H1 (cell line): ENCODE data around the gene RSAD2. TPM values are rescaled to one million over a fixed set of nuclear protein-coding genes. Genes with fewer than 3 reads are reported as not detected.

ENCODE experiments used
- CTCF ChIA-PET: fragments of 300-600 bp; sonication (Branson Sonifier 250); formaldehyde crosslinking; loops from one replicate; lab custom pipeline; 2021; ENCODE audit not compliant: partially characterized antibody; lab: Charles Lee
- POLR2A ChIA-PET: fragments of 300-600 bp; sonication (Branson Sonifier 250); formaldehyde crosslinking; loops from one replicate; lab custom pipeline; 2021; ENCODE audit warnings: inconsistent platforms; ENCODE audit not compliant: partially characterized antibody; lab: Charles Lee
- DNase-seq, 2 experiments: peaks; one replicate each; pipeline versions ENCODE4 v3.0.0 to v3.0.0-alpha.2; 2010 to 2022; ENCODE audit warnings: low spot score in 2 of 2, low read depth in 1 of 2, mixed read lengths in 1 of 2
- FAIRE-seq: peaks from 2 replicates; lab custom pipeline; 2011; peaks lifted over from hg19 to GRCh38; lab: Jason Lieb, UNC
- H2AFZ ChIP-seq: 2 replicates; pipeline ENCODE4 v1.8.1; 2012; ENCODE audit warnings: low read length, inconsistent platforms
- H2AK5ac ChIP-seq: 2 replicates; pipeline ENCODE4 v1.6.1; 2013; ENCODE audit warnings: low read depth, low read length
- H2BK120ac ChIP-seq: replicated peaks from 2 replicates; pipeline ENCODE3; 2013; ENCODE audit warnings: low read depth, low read length, inconsistent platforms
- H2BK12ac ChIP-seq: 2 replicates; pipeline ENCODE4 v1.6.1; 2013; ENCODE audit warnings: low read depth, low read length
- H2BK15ac ChIP-seq: 2 replicates; pipeline ENCODE4 v1.6.1; 2013; ENCODE audit warnings: low read length
- H2BK20ac ChIP-seq: 2 replicates; pipeline ENCODE4 v1.6.1; 2013; ENCODE audit warnings: low read length
- H2BK5ac ChIP-seq: 2 replicates; pipeline ENCODE4 v1.6.1; 2013; ENCODE audit warnings: low read depth, low read length
- H3K14ac ChIP-seq: 2 replicates; pipeline ENCODE4 v1.6.1; 2013; ENCODE audit warnings: inconsistent platforms; ENCODE audit not compliant: insufficient read length
- H3K18ac ChIP-seq: 2 replicates; pipeline ENCODE4 v1.6.1; 2013; ENCODE audit warnings: low read length; ENCODE audit errors: extremely low read depth
- H3K23ac ChIP-seq: 2 replicates; pipeline ENCODE4 v1.6.1; 2013; ENCODE audit warnings: inconsistent platforms; ENCODE audit not compliant: insufficient read length
- H3K23me2 ChIP-seq: 2 replicates; pipeline ENCODE4 v1.6.1; 2013; ENCODE audit warnings: low read depth, low read length
- H3K27ac ChIP-seq: 2 replicates; pipeline ENCODE4 v1.6.1; 2011; ENCODE audit warnings: low read depth, low read length, inconsistent platforms
- H3K27me3 ChIP-seq, 4 experiments: replicated peaks in 1 of 4; 1 replicate in 1 of 4; 2 replicates in 3 of 4; pipeline versions ENCODE4 v1.6.1 to v1.8.1; 2011 to 2013; ENCODE audit warnings: low read length in 3 of 4, mild to moderate bottlenecking in 3 of 4, inconsistent platforms in 2 of 4, mixed read lengths in 2 of 4, moderate library complexity in 1 of 4; ENCODE audit not compliant: control insufficient read depth in 3 of 4, insufficient read depth in 3 of 4; ENCODE audit errors: extremely low read depth in 1 of 4
- H3K36me3 ChIP-seq, 4 experiments: 2 replicates each; pipeline versions ENCODE4 v1.6.1 to v1.8.1; 2011 to 2013; ENCODE audit warnings: mild to moderate bottlenecking in 4 of 4, low read length in 3 of 4, moderate library complexity in 2 of 4, control low read depth in 1 of 4, inconsistent platforms in 1 of 4; ENCODE audit not compliant: insufficient read depth in 4 of 4, control insufficient read depth in 2 of 4
- H3K4ac ChIP-seq: replicated peaks from 2 replicates; pipeline ENCODE3; 2013; ENCODE audit warnings: low read length, low read depth, mixed read lengths, inconsistent platforms; ENCODE audit not compliant: insufficient read length
- H3K4me1 ChIP-seq, 4 experiments: replicated peaks in 1 of 4; 1 replicate in 1 of 4; 2 replicates in 3 of 4; pipeline versions ENCODE4 v1.6.1 to v1.8.1; 2011 to 2013; ENCODE audit warnings: low read length in 3 of 4, inconsistent platforms in 2 of 4, mixed read lengths in 1 of 4; ENCODE audit not compliant: insufficient read depth in 4 of 4, control insufficient read depth in 3 of 4
- H3K4me2 ChIP-seq, 2 experiments: 2 replicates each; pipeline versions ENCODE4 v1.6.1 to v1.8.1; 2011 to 2013; ENCODE audit warnings: low read depth in 2 of 2, low read length in 2 of 2, control low read depth in 1 of 2, inconsistent platforms in 1 of 2, mild to moderate bottlenecking in 1 of 2; ENCODE audit not compliant: insufficient read depth in 1 of 2
- H3K4me3 ChIP-seq, 4 experiments: fragments of 200-600, 300-600 bp in 1 of 4; sonication (generic), shearing (Covaris generic), sonication (Bioruptor Twin) in 1 of 4; 2 replicates each; pipeline versions ENCODE4 v1.5.1 to v1.8.1; 2011 to 2016; ENCODE audit warnings: low read length in 4 of 4, low read depth in 3 of 4, control low read depth in 2 of 4, inconsistent platforms in 2 of 4, mild to moderate bottlenecking in 2 of 4, mixed read lengths in 1 of 4, moderate library complexity in 1 of 4; ENCODE audit not compliant: insufficient read depth in 2 of 4; ENCODE audit errors: extremely low read depth in 1 of 4
- H3K56ac ChIP-seq: replicated peaks from 2 replicates; pipeline ENCODE3; 2013; ENCODE audit warnings: low read depth, mild to moderate bottlenecking, mixed read lengths, low read length, inconsistent platforms; ENCODE audit not compliant: insufficient read length
- H3K79me1 ChIP-seq: 2 replicates; pipeline ENCODE4 v1.6.1; 2013; ENCODE audit warnings: low read depth, low read length, control low read depth
- H3K79me2 ChIP-seq, 2 experiments: 2 replicates each; pipeline versions ENCODE4 v1.6.1 to v1.8.1; 2012 to 2013; ENCODE audit warnings: low read length in 2 of 2, mild to moderate bottlenecking in 2 of 2, inconsistent platforms in 1 of 2; ENCODE audit not compliant: insufficient read depth in 2 of 2, control insufficient read depth in 1 of 2
- H3K9ac ChIP-seq, 4 experiments: replicated peaks in 1 of 4; 1 replicate in 1 of 4; 2 replicates in 3 of 4; pipeline versions ENCODE4 v1.6.1 to v1.8.1; 2011 to 2013; ENCODE audit warnings: low read depth in 3 of 4, low read length in 3 of 4, control low read depth in 2 of 4, mild to moderate bottlenecking in 2 of 4, moderate library complexity in 2 of 4, inconsistent platforms in 1 of 4; ENCODE audit errors: extremely low read depth in 1 of 4
- H3K9me3 ChIP-seq, 2 experiments: 2 replicates each; pipeline versions ENCODE4 v1.6.1 to v1.8.1; 2012 to 2013; ENCODE audit warnings: mild to moderate bottlenecking in 2 of 2, moderate library complexity in 2 of 2, control low read depth in 1 of 2, inconsistent platforms in 1 of 2, low read depth in 1 of 2, low read length in 1 of 2, mixed read lengths in 1 of 2; ENCODE audit not compliant: insufficient read depth in 2 of 2
- H4K20me1 ChIP-seq, 2 experiments: replicated peaks in 1 of 2; 2 replicates each; pipeline versions ENCODE3 to v1.8.1; 2011 to 2013; ENCODE audit warnings: inconsistent platforms in 2 of 2, low read length in 2 of 2, mild to moderate bottlenecking in 1 of 2; ENCODE audit not compliant: insufficient read depth in 2 of 2, control insufficient read depth in 1 of 2
- H4K5ac ChIP-seq: 2 replicates; pipeline ENCODE4 v1.6.1; 2013; ENCODE audit warnings: low read length, low read depth, mixed read lengths, inconsistent platforms; ENCODE audit not compliant: insufficient read length
- H4K8ac ChIP-seq: 2 replicates; pipeline ENCODE4 v1.8.0; 2013; ENCODE audit warnings: mild to moderate bottlenecking, moderate library complexity, low read length, inconsistent platforms; ENCODE audit not compliant: insufficient read depth; ENCODE audit errors: extremely low read depth
- H4K91ac ChIP-seq: replicated peaks from 2 replicates; pipeline ENCODE3; 2013; ENCODE audit warnings: low read length, mixed read lengths, inconsistent platforms; ENCODE audit not compliant: insufficient read length
- CBX5 ChIP-seq: fragments of 300-800, 300-1000 bp; sonication (generic); IDR thresholded peaks from 2 replicates; pipeline ENCODE4 v1.7.1; 2016; ENCODE audit warnings: antibody characterized with exemption, low read length, low read depth
- CHD2 ChIP-seq: IDR thresholded peaks from 2 replicates; pipeline ENCODE4 v1.6.1; 2012; ENCODE audit warnings: low read length, improper control_type of control experiment
- CTBP2 ChIP-seq: IDR thresholded peaks from 2 replicates; pipeline ENCODE4 v1.7.0; 2011; ENCODE audit warnings: borderline replicate concordance, mild to moderate bottlenecking, moderate library complexity, mixed read lengths, low read length; ENCODE audit not compliant: insufficient read depth, insufficient read length
- E2F6 ChIP-seq: IDR thresholded peaks from 2 replicates; pipeline ENCODE4 v1.6.1; 2012; ENCODE audit warnings: inconsistent platforms
- FOSL1 ChIP-seq: IDR thresholded peaks from 2 replicates; pipeline ENCODE4 v1.6.1; 2011; ENCODE audit warnings: mild to moderate bottlenecking, low read depth, low read length, moderate library complexity; ENCODE audit not compliant: insufficient read depth
- GTF2F1 ChIP-seq: IDR thresholded peaks from 2 replicates; pipeline ENCODE4 v1.6.1; 2012; ENCODE audit warnings: low read depth, low read length, improper control_type of control experiment, borderline replicate concordance
- HDAC6 ChIP-seq: IDR thresholded peaks from one replicate; pipeline ENCODE4 v1.7.1; 2012; ENCODE audit warnings: low read depth, mild to moderate bottlenecking, inconsistent platforms, low read length, moderate library complexity
- JUN ChIP-seq: IDR thresholded peaks from 2 replicates; pipeline ENCODE4 v1.6.1; 2011; ENCODE audit warnings: low read depth, mild to moderate bottlenecking, improper control_type of control experiment, low read length
- KDM5A ChIP-seq: fragments of 200-600 bp; IDR thresholded peaks from 2 replicates; pipeline ENCODE4 v1.7.1; 2012; ENCODE audit warnings: mild to moderate bottlenecking, low read length, inconsistent platforms, mixed read lengths
- NANOG ChIP-seq: IDR thresholded peaks from 2 replicates; pipeline ENCODE4 v1.6.1; 2011; ENCODE audit warnings: low read length, low read depth, mild to moderate bottlenecking, inconsistent platforms; ENCODE audit not compliant: insufficient read depth, poor library complexity, severe bottlenecking
- RBBP5 ChIP-seq: IDR thresholded peaks from 2 replicates; pipeline ENCODE4 v1.7.1; 2012; ENCODE audit warnings: low read depth, mild to moderate bottlenecking, inconsistent platforms, low read length, moderate library complexity, borderline replicate concordance
- SIRT6 ChIP-seq: IDR thresholded peaks from one replicate; pipeline ENCODE4 v1.7.1; 2012; ENCODE audit warnings: low read length, inconsistent platforms
- SIX5 ChIP-seq: IDR thresholded peaks from 2 replicates; pipeline ENCODE4 v1.6.1; 2011; ENCODE audit warnings: mild to moderate bottlenecking, low read depth, low read length
- SP4 ChIP-seq: IDR thresholded peaks from 2 replicates; pipeline ENCODE4 v1.6.1; 2012; ENCODE audit warnings: low read length, inconsistent platforms
- WGBS, 2 experiments: shearing (Covaris generic) in 1 of 2; methylation state at CpG; one replicate each; pipeline versions ENCODE4 v1.1.6 to v1.1.7; 2013 to 2015; ENCODE audit warnings: low lambda C conversion rate in 2 of 2, mixed read lengths in 2 of 2, inconsistent platforms in 1 of 2, low coverage in 1 of 2, missing lambda C conversion rate in 1 of 2; ENCODE audit not compliant: insufficient replicate concordance in 2 of 2, insufficient coverage in 1 of 2, insufficient read length in 1 of 2; ENCODE audit errors: extremely low coverage in 1 of 2, missing lambda C conversion rate in 1 of 2; 5-methylcytosine and 5-hydroxymethylcytosine counted together
- polyA plus RNA-seq, 7 experiments: library from polyadenylated mRNA; depleted of rRNA in 3 of 7; stranded (reverse) in 5 of 7; unstranded in 2 of 7; fragments of >200 nt in 5 of 7; fragments of 200-250 nt in 2 of 7; gene quantifications; 1 replicate in 5 of 7; 2 replicates in 1 of 7; 4 replicates in 1 of 7; pipeline versions ENCODE4 v1.2.1 to v1.2.3, GENCODE V29; 2011 to 2013; ENCODE audit warnings: missing spikeins in 2 of 7, mixed read lengths in 2 of 7
- total RNA-seq: library from RNA; stranded (reverse); fragmentation: NEBNext Ultra II Directional; extraction: Animal tissue kit (Norgen Biotek cat#: 25700); gene quantifications from 2 replicates; pipeline ENCODE4 v1.2.1, GENCODE V29; 2021

Gene RSAD2
- total and polyA plus RNA-seq, 2 of the 8 experiments (the other 6 are each of a cell fraction or from before 2014, with no cell fraction given), result not detected

- H3K4me3 ChIP-seq, result no peak overlapping the region
- no peak overlapping the region for H4K8ac ChIP-seq
- H3K4me2 ChIP-seq, result no peak overlapping the region
- no peak overlapping the region for H2BK12ac ChIP-seq
- no peak overlapping the region for H3K14ac ChIP-seq
- H3K36me3 ChIP-seq, result no peaks in the 10 kb centered on the region
- peaks cover 52 to 72% of the 10 kb centered on the region in 2 experiments for H3K9me3 ChIP-seq
- no peaks in the 10 kb centered on the region for H3K27me3 ChIP-seq
- no peak overlapping the region for H2BK20ac ChIP-seq
- H3K79me2 ChIP-seq, result no peaks in the 10 kb centered on the region
- no peak overlapping the region for H3K23ac ChIP-seq
- no peak overlapping the region for H2BK120ac ChIP-seq
- H3K9ac ChIP-seq, result no peak overlapping the region
- no peak overlapping the region for H3K56ac ChIP-seq
- no peaks in the 10 kb centered on the region for H4K20me1 ChIP-seq
- H3K27ac ChIP-seq, result no peak overlapping the region
- H3K79me1 ChIP-seq, result no peaks in the 10 kb centered on the region
- ChIA-PET POLR2A (interaction anchor here (0.8 kb wide), 1 partner anchor 198 kb away, joined by 3 read pairs; no protein-coding TSS in a partner anchor), CTCF (interaction anchor here (1.1 to 2.5 kb wide), 4 partner anchors 18 to 236 kb away, joined by 3 to 8 read pairs (median 4); no protein-coding TSS in a partner anchor)
- H3K23me2 ChIP-seq, result no peaks in the 10 kb centered on the region
- no peak overlapping the region for H3K4ac ChIP-seq
- FAIRE-seq (no peak), DNase-seq (no peak)
- no peak overlapping the region for H2AFZ ChIP-seq
- H2AK5ac ChIP-seq, result no peak overlapping the region
- H3K4me1 ChIP-seq, result no peaks in the 10 kb centered on the region
- H3K18ac ChIP-seq, result no peak overlapping the region
- no peak overlapping the region for H2BK15ac ChIP-seq
- WGBS, 2 experiments, result 87% methylated on average over 1 of the region's 1 CpG; no CpG with 5 or more reads in 1 of the 2 experiments
- H4K91ac ChIP-seq, result no peak overlapping the region
- H4K5ac ChIP-seq, result no peak overlapping the region
- H2BK5ac ChIP-seq, result no peak overlapping the region
- TF ChIP-seq SIX5 (no peak), CBX5 (no peak), FOSL1 (no peak), E2F6 (no peak), SP4 (no peak), KDM5A (no peak), NANOG (no peak), SIRT6 (no peak), JUN (no peak), RBBP5 (no peak), GTF2F1 (no peak), CHD2 (no peak), HDAC6 (no peak), CTBP2 (no peak)
Observed at GRCh38 chr2:6846540-6846939, 31.0 kb upstream of the RSAD2 start.
